Fibroblast of lung (primary cell): Measurements from ENCODE around the gene SELPLG. TPM values are rescaled to one million over a fixed set of nuclear protein-coding genes. Genes with fewer than 3 reads are reported as not detected.
A peak's percentile ranks its signal among the peaks of the same experiment; 100 is the strongest.

Experiments
- DNase-seq, 2 donors: peaks; one replicate each; pipeline versions ENCODE4 v3.0.0 to v3.0.0-alpha.2; 2010; ENCODE audit warnings: low read depth in 2 of 2
- H2AFZ ChIP-seq: 2 replicates; pipeline ENCODE4 v1.5.1; 2012; ENCODE audit warnings: low read length, control low read depth, inconsistent platforms
- H3K27ac ChIP-seq: 2 replicates; pipeline ENCODE4 v1.5.1; 2011; ENCODE audit warnings: low read length, control low read depth; ENCODE audit not compliant: insufficient read depth
- H3K27me3 ChIP-seq: 2 replicates; pipeline ENCODE4 v1.5.1; 2011; ENCODE audit warnings: mild to moderate bottlenecking, low read length; ENCODE audit not compliant: control insufficient read depth, insufficient read depth
- H3K36me3 ChIP-seq: 2 replicates; pipeline ENCODE4 v1.5.1; 2011; ENCODE audit warnings: low read length; ENCODE audit not compliant: control insufficient read depth, insufficient read depth
- H3K4me1 ChIP-seq: 2 replicates; pipeline ENCODE4 v1.5.1; 2011; ENCODE audit warnings: low read length; ENCODE audit not compliant: control insufficient read depth, insufficient read depth; ENCODE audit errors: extremely low read depth
- H3K4me2 ChIP-seq: 2 replicates; pipeline ENCODE4 v1.5.1; 2011; ENCODE audit warnings: low read length, control low read depth; ENCODE audit not compliant: insufficient read depth; ENCODE audit errors: extremely low read depth
- H3K4me3 ChIP-seq, 4 experiments: fragments of 200-600 bp in 1 of 4; sonication (generic) in 1 of 4; replicated peaks in 1 of 4; 2 replicates each; pipeline ENCODE4 v1.5.1; 2011 to 2016; ENCODE audit warnings: low read length in 4 of 4, low read depth in 3 of 4, mild to moderate bottlenecking in 3 of 4, control low read depth in 2 of 4, inconsistent platforms in 1 of 4, mixed read lengths in 1 of 4; ENCODE audit not compliant: insufficient read depth in 1 of 4; ENCODE audit errors: control extremely low read depth in 1 of 4
- H3K79me2 ChIP-seq: 2 replicates; pipeline ENCODE4 v1.5.1; 2012; ENCODE audit warnings: mild to moderate bottlenecking, low read length, inconsistent platforms; ENCODE audit not compliant: control insufficient read depth, insufficient read depth
- H3K9ac ChIP-seq: 2 replicates; pipeline ENCODE4 v1.5.1; 2011; ENCODE audit warnings: mild to moderate bottlenecking, low read length, control low read depth; ENCODE audit not compliant: insufficient read depth
- H3K9me3 ChIP-seq: 2 replicates; pipeline ENCODE4 v1.5.1; 2012; ENCODE audit warnings: low read depth, low read length; ENCODE audit not compliant: control insufficient read depth, insufficient read depth
- H4K20me1 ChIP-seq: 2 replicates; pipeline ENCODE4 v1.5.1; 2011; ENCODE audit warnings: low read length; ENCODE audit not compliant: control insufficient read depth, insufficient read depth; ENCODE audit errors: extremely low read depth
- CTCF ChIP-seq, 2 donors: IDR thresholded peaks in 1 of 2; conservative IDR thresholded peaks in 1 of 2; 1 replicate in 1 of 2; 2 replicates in 1 of 2; pipeline ENCODE4 v1.5.1; 2011 to 2012; ENCODE audit warnings: low read length in 2 of 2, control low read depth in 1 of 2, inconsistent platforms in 1 of 2, low read depth in 1 of 2, mild to moderate bottlenecking in 1 of 2
- EZH2 ChIP-seq: IDR thresholded peaks from 2 replicates; pipeline ENCODE4 v1.5.1; 2012; ENCODE audit warnings: low read length, control low read depth, mild to moderate bottlenecking; ENCODE audit errors: missing control alignments
- polyA plus RNA-seq, 2 donors: library from polyadenylated mRNA; depleted of rRNA in 1 of 2; stranded (reverse) in 1 of 2; unstranded in 1 of 2; fragments of >200 nt; gene quantifications; 2 replicates each; pipeline ENCODE4 v1.2.1, GENCODE V29; 2011 to 2012; ENCODE audit warnings: missing spikeins in 1 of 2
- total RNA-seq: library from RNA; depleted of rRNA; stranded (reverse); fragments of >200 nt; gene quantifications from 2 replicates; pipeline ENCODE4 v1.2.1, GENCODE V29; 2014

SELPLG gene
- total and polyA plus RNA-seq, 2 donors (not counting 1 experiment from before 2014, with no cell fraction given): 1.5 to 3.0 TPM

- H3K4me1 ChIP-seq: peaks cover 29% of the 10 kb centered on the region
- TF ChIP-seq CTCF (conservative IDR thresholded peaks at IDR 0.05 in 1 of 2, IDR thresholded peaks at IDR 0.05 in 1 of 2; ENCODE audit: low read depth in 1 of 2, low read length in 2 of 2) (no peak), EZH2 (no peak)
- DNase-seq: no peak
- H3K9ac ChIP-seq: no peak overlapping the region
- peak overlapping the region; percentile 11 for H3K4me2 ChIP-seq
- no peaks in the 10 kb centered on the region for H3K27me3 ChIP-seq
- H4K20me1 ChIP-seq: peaks cover 1% of the 10 kb centered on the region
- no peak overlapping the region for H3K4me3 ChIP-seq
- H3K79me2 ChIP-seq: peaks cover 93% of the 10 kb centered on the region
- no peaks in the 10 kb centered on the region for H3K36me3 ChIP-seq
- H3K27ac ChIP-seq: peak overlapping the region; percentile 79
- no peaks in the 10 kb centered on the region for H3K9me3 ChIP-seq
- H2AFZ ChIP-seq: no peak overlapping the region
Measured at GRCh38 chr12:108667349-108667748, 33.7 kb upstream of the SELPLG start.

- Histone ChIP-seq H3K9me3 (no peaks in the 10 kb centered on the region), H3K36me3 (peaks cover 3% of the 10 kb centered on the region), H4K20me1 (peaks cover 1% of the 10 kb centered on the region), H3K27me3 (no peaks in the 10 kb centered on the region), H3K4me3 (no peak overlapping the region), H2AFZ (no peak overlapping the region), H3K27ac (peak overlapping the region; percentile 79), H3K9ac (no peak overlapping the region), H3K4me1 (peaks cover 30% of the 10 kb centered on the region), H3K79me2 (peaks cover 93% of the 10 kb centered on the region), H3K4me2 (peak overlapping the region; percentile 53)
- peak; percentile 40 to 74 for DNase-seq
- TF ChIP-seq EZH2 (no peak), CTCF (conservative IDR thresholded peaks at IDR 0.05 in 1 of 2, IDR thresholded peaks at IDR 0.05 in 1 of 2; ENCODE audit: low read depth in 1 of 2, low read length in 2 of 2) (no peak)
Measured at GRCh38 chr12:108666401-108666881, 32.7 kb upstream of the SELPLG start.

- peak overlapping the region; percentile 79 for H3K27ac ChIP-seq
- H3K4me1 ChIP-seq: peaks cover 32% of the 10 kb centered on the region
- no peak overlapping the region for H3K4me3 ChIP-seq
- no peak for TF ChIP-seq CTCF (conservative IDR thresholded peaks at IDR 0.05 in 1 of 2, IDR thresholded peaks at IDR 0.05 in 1 of 2; ENCODE audit: low read depth in 1 of 2, low read length in 2 of 2)
- TF ChIP-seq EZH2: no peak
- no peaks in the 10 kb centered on the region for H3K27me3 ChIP-seq
- H3K79me2 ChIP-seq: peaks cover 92% of the 10 kb centered on the region
- peaks cover 3% of the 10 kb centered on the region for H3K36me3 ChIP-seq
- no peaks in the 10 kb centered on the region for H3K9me3 ChIP-seq
- no peak overlapping the region for H3K9ac ChIP-seq
- DNase-seq: no peak
- peak overlapping the region; percentile 19 for H3K4me2 ChIP-seq
- H2AFZ ChIP-seq: no peak overlapping the region
- peaks cover 1% of the 10 kb centered on the region for H4K20me1 ChIP-seq
Measured at GRCh38 chr12:108665608-108666202, 32.0 kb upstream of the SELPLG start.
